K562 (cell line): Measurements from ENCODE around the gene PRR14L. TPM values are rescaled to one million over a fixed set of nuclear protein-coding genes. Genes with fewer than 3 reads are reported as not detected.

ENCODE experiments used
- ATAC-seq: fragments of 200-7000 bp; cut with Tn5 transposase; 3 replicates; pipeline ENCODE4 v1.9.1; 2020; ENCODE audit warnings: moderate library complexity
- BruUV-seq: library from RNA; stranded (reverse); fragments of 400-500 nt; replicated peaks from 2 replicates; lab custom pipeline; 2021; lab: Mats Ljungman, UMichigan
- CTCF ChIA-PET: fragments of 300-600 bp; formaldehyde crosslinking; extraction: SDS; loops from one replicate; lab custom pipeline; 2021; ENCODE audit warnings: low intra/inter-chr PET ratio; lab: Yijun Ruan, JAX
- POLR2A ChIA-PET: fragments of 300-600, 350-650 bp; sonication (Branson Sonifier 250); formaldehyde crosslinking; extraction: SDS; loops from one replicate; lab custom pipeline; 2021; ENCODE audit warnings: antibody characterized with exemption, inconsistent platforms; lab: Yijun Ruan, JAX
- DNase-seq, 4 experiments: peaks; one replicate each; pipeline versions ENCODE4 v3.0.0 to v3.0.0-alpha.2; 2011 to 2018; ENCODE audit warnings: low spot score in 3 of 4, mixed read lengths in 3 of 4; ENCODE audit errors: extremely low read depth in 1 of 4
- FAIRE-seq: peaks from 2 replicates; lab custom pipeline; 2011; peaks lifted over from hg19 to GRCh38; lab: Jason Lieb, UNC
- H2AFZ ChIP-seq: 2 replicates; pipeline ENCODE4 v1.6.0; 2011; ENCODE audit warnings: low read depth, low read length, control low read depth, inconsistent platforms
- H3K27ac ChIP-seq: fragments of 200-600 bp; 3 replicates; pipeline ENCODE4 v1.8.0; 2011; ENCODE audit warnings: low read depth, mild to moderate bottlenecking, control low read depth, inconsistent platforms, low read length, moderate library complexity, mixed read lengths; ENCODE audit errors: extremely low read depth
- H3K27me3 ChIP-seq, 2 experiments: fragments of 300-600 bp in 1 of 2; 2 replicates in 1 of 2; 3 replicates in 1 of 2; pipeline versions ENCODE4 v1.6.0 to v1.8.0; 2011; ENCODE audit warnings: inconsistent platforms in 2 of 2, low read length in 2 of 2, mild to moderate bottlenecking in 1 of 2, mixed read lengths in 1 of 2, moderate library complexity in 1 of 2; ENCODE audit not compliant: control insufficient read depth in 2 of 2, insufficient read depth in 2 of 2
- H3K36me3 ChIP-seq: fragments of 300-600 bp; 3 replicates; pipeline ENCODE4 v1.8.0; 2011; ENCODE audit warnings: mild to moderate bottlenecking, low read length, inconsistent platforms; ENCODE audit not compliant: control insufficient read depth, insufficient read depth
- H3K4me1 ChIP-seq, 2 experiments: fragments of 200-600 bp in 1 of 2; replicated peaks in 1 of 2; 2 replicates in 1 of 2; 3 replicates in 1 of 2; pipeline versions ENCODE4 v1.5.1 to v1.8.0; 2011; ENCODE audit warnings: inconsistent platforms in 2 of 2, low read length in 2 of 2, mild to moderate bottlenecking in 1 of 2, mixed read lengths in 1 of 2, moderate library complexity in 1 of 2; ENCODE audit not compliant: control insufficient read depth in 2 of 2, insufficient read depth in 2 of 2
- H3K4me2 ChIP-seq: 2 replicates; pipeline ENCODE4 v1.6.1; 2011; ENCODE audit warnings: low read length, control low read depth, inconsistent platforms, mixed read lengths; ENCODE audit not compliant: insufficient read depth
- H3K4me3 ChIP-seq: fragments of 200-600 bp; sonication (generic), shearing (Covaris generic); 2 replicates; pipeline ENCODE4 v1.5.1; 2016; ENCODE audit warnings: control low read depth, inconsistent platforms
- H3K79me2 ChIP-seq: fragments of 200-600 bp; 3 replicates; pipeline ENCODE4 v1.8.0; 2011; ENCODE audit warnings: low read length, inconsistent platforms; ENCODE audit not compliant: control insufficient read depth, insufficient read depth
- H3K9ac ChIP-seq, 2 experiments: 2 replicates each; pipeline versions ENCODE4 v1.6.0 to v1.6.1; 2011; ENCODE audit warnings: low read depth in 2 of 2, low read length in 2 of 2, control low read depth in 1 of 2, inconsistent platforms in 1 of 2, mild to moderate bottlenecking in 1 of 2, mixed read lengths in 1 of 2; ENCODE audit not compliant: insufficient read depth in 1 of 2
- H3K9me1 ChIP-seq: one replicate; pipeline ENCODE4 v1.6.0; 2011; ENCODE audit warnings: inconsistent platforms, mild to moderate bottlenecking, low read length, moderate library complexity; ENCODE audit not compliant: control insufficient read depth, insufficient read depth
- H3K9me3 ChIP-seq: replicated peaks from 2 replicates; pipeline ENCODE4 v1.5.1; 2011; ENCODE audit warnings: low read depth, low read length, inconsistent platforms; ENCODE audit not compliant: control insufficient read depth, insufficient read depth
- H4K20me1 ChIP-seq: replicated peaks from 2 replicates; pipeline ENCODE4 v1.6.1; 2011; ENCODE audit warnings: low read length, inconsistent platforms, mixed read lengths; ENCODE audit not compliant: control insufficient read depth, insufficient read depth
- CBFA2T3 ChIP-seq: fragments of 450-650 bp; IDR thresholded peaks from 2 replicates; pipeline ENCODE4 v1.6.1; 2017
- ETV5 ChIP-seq: sonication (generic); formaldehyde crosslinking; IDR thresholded peaks from 2 replicates; pipeline ENCODE4 v1.4.0; 2020; ENCODE audit warnings: low read depth, mild to moderate bottlenecking, missing genetic modification reagents
- FUS ChIP-seq: fragments of 200-400 bp; formaldehyde crosslinking; optimal IDR thresholded peaks from 2 replicates; pipeline ENCODE3; 2017; ENCODE audit warnings: low read depth, low read length
- GABPB1 ChIP-seq: sonication (generic); formaldehyde crosslinking; IDR thresholded peaks from 2 replicates; pipeline ENCODE4 v1.8.0; 2022; ENCODE audit warnings: mild to moderate bottlenecking, missing genetic modification reagents
- KAT8 ChIP-seq: fragments of 450-650 bp; IDR thresholded peaks from 2 replicates; pipeline ENCODE4 v1.6.1; 2016; ENCODE audit warnings: low read depth, mild to moderate bottlenecking
- KDM1A ChIP-seq, 2 experiments: fragments of 450-650 bp; IDR thresholded peaks; 2 replicates each; pipeline ENCODE4 v1.6.1; 2016; ENCODE audit warnings: mild to moderate bottlenecking in 2 of 2
- NR3C1 ChIP-seq: sonication (generic); formaldehyde crosslinking; IDR thresholded peaks from 2 replicates; pipeline ENCODE4 v1.8.1; 2022; ENCODE audit warnings: missing genetic modification reagents
- PHF8 ChIP-seq: fragments of 200-600 bp; sonication (generic); IDR thresholded peaks from 2 replicates; pipeline ENCODE4 v1.6.1; 2012; ENCODE audit warnings: mixed run types, mild to moderate bottlenecking, inconsistent platforms, low read length, moderate library complexity, borderline replicate concordance
- PHTF2 ChIP-seq: fragments of 250-450 bp; sonication (Bioruptor Pico); IDR thresholded peaks from 2 replicates; pipeline ENCODE4 v1.5.0; 2021; ENCODE audit warnings: mild to moderate bottlenecking
- TCF3 ChIP-seq: sonication (generic); formaldehyde crosslinking; IDR thresholded peaks from 2 replicates; pipeline ENCODE4 v1.4.0; 2020; ENCODE audit warnings: mild to moderate bottlenecking, missing genetic modification reagents
- ZNF165 ChIP-seq: fragments of 250-450 bp; sonication (Bioruptor Pico); IDR thresholded peaks from 2 replicates; pipeline ENCODE4 v1.4.0; 2020; ENCODE audit warnings: borderline replicate concordance
- ZNF707 ChIP-seq: fragments of 250-450 bp; sonication (Bioruptor Pico); conservative IDR thresholded peaks from 2 replicates; pipeline ENCODE4 v1.8.0; 2022; ENCODE audit warnings: inconsistent platforms, mild to moderate bottlenecking, moderate library complexity
- WGBS: fragments of 100-300 bp; shearing (Covaris generic); methylation state at CpG from one replicate; pipeline ENCODE4 v1.1.6; 2016; ENCODE audit warnings: low coverage, mixed read lengths; ENCODE audit not compliant: insufficient coverage; ENCODE audit errors: missing lambda C conversion rate; 5-methylcytosine and 5-hydroxymethylcytosine counted together
- in situ Hi-C: fragments of 300-500 bp; cut with MboI; formaldehyde crosslinking; loops from 4 replicates; pipeline ENCODE4 v1.15.0; 2018; ENCODE audit warnings: inconsistent platforms, mixed read lengths
- intact Hi-C: fragments of 100-400 bp; cut with micrococcal nuclease; formaldehyde crosslinking; loops from 2 replicates; pipeline ENCODE4 v1.14.2; 2022
- polyA plus RNA-seq, 8 experiments: library from polyadenylated mRNA; depleted of rRNA in 4 of 8; stranded (reverse) in 5 of 8; unstranded in 3 of 8; fragments of >200 nt; fragmentation: Nextera tagmentation in 2 of 8; fragmentation: Illumina TruSeq in 1 of 8; extraction: Ambion mirVana in 2 of 8; extraction: Trizol in 1 of 8; gene quantifications; 2 replicates each; pipeline versions ENCODE4 v1.2.1 to v1.2.3, GENCODE V29; 2011 to 2014; ENCODE audit warnings: inconsistent platforms in 1 of 8, missing spikeins in 1 of 8
- total RNA-seq, 7 experiments: library from RNA; depleted of rRNA in 6 of 7; stranded (reverse); fragments of >200 nt in 6 of 7; fragmentation: Illumina TruSeq in 2 of 7; extraction: Trizol in 2 of 7; gene quantifications; 2 replicates each; pipeline versions ENCODE4 v1.2.1 to v1.2.3, GENCODE V29; 2011 to 2021; ENCODE audit warnings: low replicate concordance in 1 of 7
- TF ChIP-seq, protein P1 (sequence below): fragments of 250-450 bp; sonication (Bioruptor Pico); IDR thresholded peaks from 2 replicates; pipeline ENCODE4 v1.8.0; 2021; ENCODE audit warnings: mild to moderate bottlenecking, moderate library complexity
- TF ChIP-seq, protein P2 (sequence below): IDR thresholded peaks from 3 replicates; pipeline ENCODE4 v1.6.1; 2011; ENCODE audit warnings: borderline replicate concordance, mild to moderate bottlenecking, moderate library complexity; ENCODE audit not compliant: insufficient read length; ENCODE audit errors: extremely low read depth
- TF ChIP-seq, protein P3 (sequence below): fragments of 450-650 bp; IDR thresholded peaks from 2 replicates; pipeline ENCODE4 v1.6.1; 2014; ENCODE audit warnings: low read depth, mild to moderate bottlenecking, moderate library complexity, borderline replicate concordance

PRR14L gene
- total and polyA plus RNA-seq, 9 of the 15 experiments (the other 6 are each of a cell fraction or from before 2014, with no cell fraction given), result 2.8 to 36.3 (median 12.3) TPM

DNA sequence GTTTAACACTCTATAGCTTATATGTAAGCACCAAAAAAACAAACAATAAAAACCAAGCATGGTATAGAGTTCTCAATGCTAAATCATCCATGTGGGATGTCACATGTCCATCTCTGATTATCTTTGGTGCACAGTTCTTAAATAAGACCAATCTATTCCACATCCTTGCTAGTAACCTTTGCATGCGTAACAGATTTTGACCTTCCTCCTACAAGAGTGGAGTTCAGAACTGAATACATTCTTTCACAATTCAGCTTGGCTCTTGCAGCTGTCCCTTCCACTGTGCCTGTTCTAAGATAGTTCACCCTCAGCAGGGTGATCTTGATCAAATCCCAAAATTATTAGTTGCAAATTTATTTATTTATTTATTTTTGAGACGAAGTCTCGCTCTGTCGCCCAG, 21.1 kb downstream of the PRR14L start:
- no TSS peak for BruUV-seq
- in situ Hi-C loops, result no loop called here
- H3K27ac ChIP-seq, result no peak overlapping the region
- FAIRE-seq (no peak), DNase-seq (no peak), ATAC-seq (no peak)
- intact Hi-C loops, result no loop called here
- H3K9me1 ChIP-seq, result no peaks in the 10 kb centered on the region
- TF ChIP-seq CBFA2T3 (peak; percentile 50), GABPB1 (CRISPR knock-in tag) (no peak), FUS (no peak), PHF8 (no peak), TCF3 (CRISPR knock-in tag) (no peak), KDM1A (IDR thresholded peaks at IDR 0.05) (0 out of 4 replicates have a peak, but pooled peaks of 1 of the 2 experiments have one; percentile 29), PHTF2 (CRISPR knock-in tag) (no peak), KAT8 (no peak), ETV5 (CRISPR knock-in tag) (no peak), ZNF165 (CRISPR knock-in tag) (no peak), NR3C1 (CRISPR knock-in tag) (no peak), ZNF707 (CRISPR knock-in tag) (no peak)
- TF ChIP-seq, protein P1, sequence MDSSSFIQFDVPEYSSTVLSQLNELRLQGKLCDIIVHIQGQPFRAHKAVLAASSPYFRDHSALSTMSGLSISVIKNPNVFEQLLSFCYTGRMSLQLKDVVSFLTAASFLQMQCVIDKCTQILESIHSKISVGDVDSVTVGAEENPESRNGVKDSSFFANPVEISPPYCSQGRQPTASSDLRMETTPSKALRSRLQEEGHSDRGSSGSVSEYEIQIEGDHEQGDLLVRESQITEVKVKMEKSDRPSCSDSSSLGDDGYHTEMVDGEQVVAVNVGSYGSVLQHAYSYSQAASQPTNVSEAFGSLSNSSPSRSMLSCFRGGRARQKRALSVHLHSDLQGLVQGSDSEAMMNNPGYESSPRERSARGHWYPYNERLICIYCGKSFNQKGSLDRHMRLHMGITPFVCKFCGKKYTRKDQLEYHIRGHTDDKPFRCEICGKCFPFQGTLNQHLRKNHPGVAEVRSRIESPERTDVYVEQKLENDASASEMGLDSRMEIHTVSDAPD (CRISPR knock-in tag), result no peak
- TF ChIP-seq, protein P2, sequence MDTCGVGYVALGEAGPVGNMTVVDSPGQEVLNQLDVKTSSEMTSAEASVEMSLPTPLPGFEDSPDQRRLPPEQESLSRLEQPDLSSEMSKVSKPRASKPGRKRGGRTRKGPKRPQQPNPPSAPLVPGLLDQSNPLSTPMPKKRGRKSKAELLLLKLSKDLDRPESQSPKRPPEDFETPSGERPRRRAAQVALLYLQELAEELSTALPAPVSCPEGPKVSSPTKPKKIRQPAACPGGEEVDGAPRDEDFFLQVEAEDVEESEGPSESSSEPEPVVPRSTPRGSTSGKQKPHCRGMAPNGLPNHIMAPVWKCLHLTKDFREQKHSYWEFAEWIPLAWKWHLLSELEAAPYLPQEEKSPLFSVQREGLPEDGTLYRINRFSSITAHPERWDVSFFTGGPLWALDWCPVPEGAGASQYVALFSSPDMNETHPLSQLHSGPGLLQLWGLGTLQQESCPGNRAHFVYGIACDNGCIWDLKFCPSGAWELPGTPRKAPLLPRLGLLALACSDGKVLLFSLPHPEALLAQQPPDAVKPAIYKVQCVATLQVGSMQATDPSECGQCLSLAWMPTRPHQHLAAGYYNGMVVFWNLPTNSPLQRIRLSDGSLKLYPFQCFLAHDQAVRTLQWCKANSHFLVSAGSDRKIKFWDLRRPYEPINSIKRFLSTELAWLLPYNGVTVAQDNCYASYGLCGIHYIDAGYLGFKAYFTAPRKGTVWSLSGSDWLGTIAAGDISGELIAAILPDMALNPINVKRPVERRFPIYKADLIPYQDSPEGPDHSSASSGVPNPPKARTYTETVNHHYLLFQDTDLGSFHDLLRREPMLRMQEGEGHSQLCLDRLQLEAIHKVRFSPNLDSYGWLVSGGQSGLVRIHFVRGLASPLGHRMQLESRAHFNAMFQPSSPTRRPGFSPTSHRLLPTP, result no peak
- TF ChIP-seq, protein P3, sequence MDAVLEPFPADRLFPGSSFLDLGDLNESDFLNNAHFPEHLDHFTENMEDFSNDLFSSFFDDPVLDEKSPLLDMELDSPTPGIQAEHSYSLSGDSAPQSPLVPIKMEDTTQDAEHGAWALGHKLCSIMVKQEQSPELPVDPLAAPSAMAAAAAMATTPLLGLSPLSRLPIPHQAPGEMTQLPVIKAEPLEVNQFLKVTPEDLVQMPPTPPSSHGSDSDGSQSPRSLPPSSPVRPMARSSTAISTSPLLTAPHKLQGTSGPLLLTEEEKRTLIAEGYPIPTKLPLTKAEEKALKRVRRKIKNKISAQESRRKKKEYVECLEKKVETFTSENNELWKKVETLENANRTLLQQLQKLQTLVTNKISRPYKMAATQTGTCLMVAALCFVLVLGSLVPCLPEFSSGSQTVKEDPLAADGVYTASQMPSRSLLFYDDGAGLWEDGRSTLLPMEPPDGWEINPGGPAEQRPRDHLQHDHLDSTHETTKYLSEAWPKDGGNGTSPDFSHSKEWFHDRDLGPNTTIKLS, result no peak
- H3K4me1 ChIP-seq, result no peaks in the 10 kb centered on the region; a peak in 1 of 5 replicates
- H2AFZ ChIP-seq, result no peak overlapping the region
- H3K79me2 ChIP-seq, result peaks cover 26% of the 10 kb centered on the region; the same call in 2 of the 3 replicates
- H3K27me3 ChIP-seq, result no peaks in the 10 kb centered on the region
- H3K4me3 ChIP-seq, result no peak overlapping the region
- peaks cover 40% of the 10 kb centered on the region; the same call in 2 of the 3 replicates for H3K36me3 ChIP-seq
- no peaks in the 10 kb centered on the region for H3K9me3 ChIP-seq
- 98% methylated on average over 4 of the region's 4 CpGs for WGBS
- no peak overlapping the region for H3K9ac ChIP-seq
- no peak overlapping the region for H3K4me2 ChIP-seq
- ChIA-PET CTCF (no interaction called here), POLR2A (no interaction called here)
- no peaks in the 10 kb centered on the region for H4K20me1 ChIP-seq
